Measurements from ENCODE around the gene RBMS3. TPM values are rescaled to one million over a fixed set of nuclear protein-coding genes. Genes with fewer than 3 reads are reported as not detected.

RBMS3 gene
- total and polyA plus RNA-seq, 7 donors = 0.46 to 61.9 (median 39.9) TPM

DNA sequence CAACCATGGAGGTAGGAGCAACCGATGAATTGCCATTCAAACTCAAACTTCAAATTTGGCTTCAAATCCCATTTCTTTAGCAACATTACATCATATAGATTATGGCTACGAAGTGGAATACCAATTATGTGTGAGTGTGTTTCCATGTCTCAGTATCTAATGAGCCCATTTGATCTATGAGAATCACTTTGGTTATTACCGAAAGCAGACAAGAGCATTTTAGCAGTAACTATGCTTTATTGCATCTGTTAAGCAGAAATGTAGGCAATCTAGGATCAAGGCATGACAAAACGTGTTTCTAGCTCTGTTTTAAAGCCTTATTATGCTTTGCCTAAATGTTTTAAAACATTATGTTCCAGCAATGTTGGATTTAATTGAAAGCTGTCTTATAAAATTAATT lies 743.6 kb downstream of the RBMS3 start:
- Histone ChIP-seq H3K36me3 (no peaks in the 10 kb centered on the region), H3K4me3 (no peak overlapping the region), H3K27ac (no peak overlapping the region), H3K27me3 (no peaks in the 10 kb centered on the region), H3K9me3 (no peaks in the 10 kb centered on the region), H3K4me1 (no peaks in the 10 kb centered on the region)
- intact Hi-C loops (cut with DNase I) = no loop called here
- TF ChIP-seq EP300 (IDR thresholded peaks at IDR 0.05) = no peak
- TF ChIP-seq, protein P1, sequence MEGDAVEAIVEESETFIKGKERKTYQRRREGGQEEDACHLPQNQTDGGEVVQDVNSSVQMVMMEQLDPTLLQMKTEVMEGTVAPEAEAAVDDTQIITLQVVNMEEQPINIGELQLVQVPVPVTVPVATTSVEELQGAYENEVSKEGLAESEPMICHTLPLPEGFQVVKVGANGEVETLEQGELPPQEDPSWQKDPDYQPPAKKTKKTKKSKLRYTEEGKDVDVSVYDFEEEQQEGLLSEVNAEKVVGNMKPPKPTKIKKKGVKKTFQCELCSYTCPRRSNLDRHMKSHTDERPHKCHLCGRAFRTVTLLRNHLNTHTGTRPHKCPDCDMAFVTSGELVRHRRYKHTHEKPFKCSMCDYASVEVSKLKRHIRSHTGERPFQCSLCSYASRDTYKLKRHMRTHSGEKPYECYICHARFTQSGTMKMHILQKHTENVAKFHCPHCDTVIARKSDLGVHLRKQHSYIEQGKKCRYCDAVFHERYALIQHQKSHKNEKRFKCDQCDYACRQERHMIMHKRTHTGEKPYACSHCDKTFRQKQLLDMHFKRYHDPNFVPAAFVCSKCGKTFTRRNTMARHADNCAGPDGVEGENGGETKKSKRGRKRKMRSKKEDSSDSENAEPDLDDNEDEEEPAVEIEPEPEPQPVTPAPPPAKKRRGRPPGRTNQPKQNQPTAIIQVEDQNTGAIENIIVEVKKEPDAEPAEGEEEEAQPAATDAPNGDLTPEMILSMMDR (IDR thresholded peaks at IDR 0.05) = no peak
- TF ChIP-seq POLR2AphosphoS5 (IDR thresholded peaks at IDR 0.05) = no peak
- no peak for TF ChIP-seq POLR2A (IDR thresholded peaks at IDR 0.05)
- 64 to 75% methylated on average over 4 of the region's 4 CpGs for WGBS, 2 donors
- no peak for DNase-seq

DNA sequence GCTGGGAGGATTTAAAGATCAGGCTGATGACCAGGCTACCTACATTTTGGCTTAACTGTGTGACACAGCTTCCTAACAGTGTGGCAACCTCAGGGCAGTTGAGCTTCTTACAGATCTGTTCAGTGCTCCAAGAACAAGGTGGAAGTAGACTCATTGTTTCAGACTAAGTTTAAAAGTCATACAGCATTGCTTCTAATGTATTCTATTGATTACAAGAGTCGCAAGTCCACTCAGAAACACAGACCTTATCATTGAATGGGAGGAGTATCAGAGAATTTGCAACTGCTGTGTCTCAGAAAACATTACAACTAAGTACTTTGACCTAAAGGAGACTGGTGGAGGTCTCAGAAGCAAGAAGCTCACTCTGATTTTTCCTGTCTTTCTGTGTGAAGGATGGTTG lies 746.0 kb downstream of the RBMS3 start:
- intact Hi-C loops (cut with DNase I) = no loop called here
- Histone ChIP-seq H3K9me3 (no peaks in the 10 kb centered on the region), H3K27ac (no peak overlapping the region), H3K4me1 (peaks cover 0 to 10% (median 0%) of the 10 kb centered on the region in 4 donors), H3K27me3 (no peaks in the 10 kb centered on the region), H3K4me3 (no peak overlapping the region), H3K36me3 (no peaks in the 10 kb centered on the region)
- TF ChIP-seq, protein P1 (IDR thresholded peaks at IDR 0.05) = no peak
- no peak for TF ChIP-seq EP300 (IDR thresholded peaks at IDR 0.05)
- no peak for TF ChIP-seq POLR2AphosphoS5 (IDR thresholded peaks at IDR 0.05)
- no peak for DNase-seq
- 57 to 61% methylated on average over 1 of the region's 1 CpG for WGBS, 2 donors

DNA sequence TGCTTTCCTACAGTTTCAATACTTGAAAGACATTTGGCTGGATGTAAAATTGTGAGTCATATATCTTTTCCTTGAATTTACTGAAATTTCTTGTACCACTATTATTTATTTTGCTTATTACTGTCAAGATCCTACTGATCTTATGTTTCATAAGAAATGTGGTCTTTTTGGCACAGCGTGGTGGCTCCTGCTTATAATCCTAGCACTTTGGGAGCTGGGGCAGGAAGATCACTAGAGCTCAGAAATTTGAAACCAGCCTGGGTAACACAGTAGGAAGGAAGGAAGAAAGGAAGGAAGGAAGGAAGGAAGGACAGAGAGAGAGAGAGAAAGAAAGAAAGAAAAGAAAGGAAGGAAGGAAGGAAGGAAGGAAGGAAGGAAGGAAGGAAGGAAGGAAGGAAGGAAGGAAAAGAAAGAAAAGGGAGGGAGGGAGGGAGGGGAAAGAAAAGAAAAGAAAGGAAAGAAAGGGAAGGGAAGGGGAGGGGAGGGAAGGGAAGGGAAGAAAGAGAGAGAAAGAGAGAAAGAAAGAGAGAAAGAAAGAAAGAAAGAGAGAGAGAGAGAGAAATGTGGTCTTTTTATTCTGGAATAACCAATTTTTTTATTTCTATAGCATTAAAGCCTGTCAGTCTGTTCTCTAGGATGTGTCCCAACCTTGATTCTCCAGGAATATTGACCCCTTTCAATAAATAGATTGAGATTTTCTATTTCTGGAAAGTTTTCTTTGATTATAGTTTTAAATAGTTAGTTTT lies 753.5 kb downstream of the RBMS3 start:
- no peaks in the 10 kb centered on the region for H3K9me3 ChIP-seq
- DNase-seq = no peak
- H3K27ac ChIP-seq = no peak overlapping the region
- no peaks in the 10 kb centered on the region for H3K27me3 ChIP-seq
- TF ChIP-seq POLR2A (IDR thresholded peaks at IDR 0.05) (no peak), POLR2AphosphoS5 (IDR thresholded peaks at IDR 0.05) (no peak), EP300 (IDR thresholded peaks at IDR 0.05) (no peak)
- TF ChIP-seq, protein P1 (IDR thresholded peaks at IDR 0.05) = no peak
- no peaks in the 10 kb centered on the region for H3K36me3 ChIP-seq
- peaks cover 0 to 10% (median 0%) of the 10 kb centered on the region in 4 donors for H3K4me1 ChIP-seq
- intact Hi-C loops (cut with DNase I) = no loop called here
- no peak overlapping the region for H3K4me3 ChIP-seq
- 80 to 85% methylated on average over 1 of the region's 1 CpG for WGBS, 2 donors

DNA sequence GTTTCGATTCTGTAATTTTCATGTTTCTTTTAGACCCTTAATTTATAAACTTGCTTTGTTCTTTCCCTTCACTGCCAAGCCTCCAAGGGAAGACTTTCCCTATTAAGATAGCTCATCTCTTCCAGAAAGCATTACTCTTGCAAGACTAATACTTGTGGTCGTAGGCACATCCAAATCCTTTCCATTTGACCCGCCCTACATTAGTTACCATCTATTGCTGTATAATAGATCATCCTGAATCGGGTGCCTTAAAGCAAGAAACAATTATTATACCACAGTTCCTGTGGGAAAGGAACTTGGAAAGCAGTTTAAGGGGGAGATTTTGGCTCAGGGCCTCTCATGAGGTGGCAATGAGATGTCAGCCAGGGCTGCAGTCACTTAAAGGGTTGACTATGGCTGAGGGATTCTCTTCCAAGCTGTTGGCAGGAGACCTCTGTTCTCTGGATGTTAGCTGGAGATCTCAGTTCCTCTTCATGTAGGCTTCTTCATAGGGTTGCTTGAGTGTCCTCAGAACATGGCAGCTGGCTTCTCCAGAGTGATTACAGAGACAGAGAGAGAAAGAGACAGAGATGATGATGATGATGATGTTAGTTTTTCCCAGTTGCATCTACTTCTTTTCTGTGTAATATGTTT lies 755.2 kb downstream of the RBMS3 start:
- no peak for DNase-seq
- 73 to 91% methylated on average over 4 of the region's 4 CpGs for WGBS, 2 donors
- H3K4me1 ChIP-seq = peaks cover 0 to 2% (median 0%) of the 10 kb centered on the region in 4 donors
- no peak overlapping the region for H3K27ac ChIP-seq
- H3K4me3 ChIP-seq = no peak overlapping the region
- intact Hi-C loops (cut with DNase I) = no loop called here
- TF ChIP-seq, protein P1 (IDR thresholded peaks at IDR 0.05) = no peak
- no peak for TF ChIP-seq EP300 (IDR thresholded peaks at IDR 0.05)
- no peak for TF ChIP-seq POLR2A (IDR thresholded peaks at IDR 0.05)
- no peak for TF ChIP-seq POLR2AphosphoS5 (IDR thresholded peaks at IDR 0.05)
- no peaks in the 10 kb centered on the region for H3K36me3 ChIP-seq
- no peaks in the 10 kb centered on the region for H3K27me3 ChIP-seq
- H3K9me3 ChIP-seq = no peaks in the 10 kb centered on the region
